Measurements from ENCODE around the gene RUVBL2.
"Not testable (repeated sequence)": the region's sequence is repeated elsewhere in the genome, so short reads cannot be mapped to it uniquely, and the experiment has no call there.

Gene RUVBL2

GRCh38 chr19:49050376-49051033, 56.8 kb downstream of the RUVBL2 start:
- DNase-seq: not testable (repeated sequence)

GRCh38 chr19:49056101-49056901, 62.6 kb downstream of the RUVBL2 start:
- DNase-seq: no peak

GRCh38 chr19:49056902-49057596, 63.4 kb downstream of the RUVBL2 start:
- not testable (repeated sequence) for DNase-seq

GRCh38 chr19:49057636-49058234, 64.0 kb downstream of the RUVBL2 start, which contains the start of gene CGB7:
CGB7 (minus strand) TSS chr19:49057749; CDS start chr19:49055375, 2,374 bp downstream.
- DNase-seq: no peak

GRCh38 chr19:49058562-49058961, 64.9 kb downstream of the RUVBL2 start:
- no peak for DNase-seq

- no peak for DNase-seq
Measured at GRCh38 chr19:49059053-49059452, 65.4 kb downstream of the RUVBL2 start.

GRCh38 chr19:49061000-49061399, 67.3 kb downstream of the RUVBL2 start:
- no peak for DNase-seq

- no peak for DNase-seq
Measured at GRCh38 chr19:49061445-49061844, 67.8 kb downstream of the RUVBL2 start.

GRCh38 chr19:49064029-49064629, 70.4 kb downstream of the RUVBL2 start:
- DNase-seq: no peak

- DNase-seq: no peak
Measured at GRCh38 chr19:49064768-49065611, 71.3 kb downstream of the RUVBL2 start, which contains the start of gene NTF4. NTF4 (minus strand) TSS chr19:49064818; CDS start chr19:49061997, 2,821 bp downstream.
